ENCODE results near the gene CLDN6. TPM values are rescaled to one million over a fixed set of nuclear protein-coding genes. Genes with fewer than 3 reads are reported as not detected.

CLDN6 gene
- total RNA-seq, 1 donor from 2014 or later: not detected

GRCh38 chr16:3030222-3031212 lies 12.5 kb upstream of the CLDN6 start:
- ChIA-PET POLR2A (interaction anchor here (0.6 to 2.4 kb wide), 6 partner anchors 8 to 1943 kb away, joined by 3 to 23 read pairs (median 6); partner anchors contain the start of genes HCFC1R1 and ZNF213), CTCF (interaction anchor here (1.3 to 9.0 kb wide), 8 partner anchors 11 to 137 kb away, joined by 3 to 87 read pairs (median 6); partner anchors contain the start of genes TNFRSF12A and ZNF213)
- intact Hi-C loops (cut with micrococcal nuclease): loop anchor here (1.0 to 2.0 kb wide), 3 partner anchors 16 to 136 kb away; partner anchors contain the start of gene MMP25
- H3K36me3 Mint-ChIP-seq (ENCODE audit: low read depth): peaks cover 16% of the 10 kb centered on the region
- ATAC-seq (ENCODE audit: low read depth): no peak
- no peak overlapping the region for H3K4me3 Mint-ChIP-seq
- TF ChIP-seq CTCF (IDR thresholded peaks at IDR 0.05): no peak
- H3K9me3 Mint-ChIP-seq: no peaks in the 10 kb centered on the region
- peaks cover 14% of the 10 kb centered on the region for H3K4me1 Mint-ChIP-seq
- peaks cover 41% of the 10 kb centered on the region for H3K27me3 Mint-ChIP-seq
- H3K27ac Mint-ChIP-seq: no peak overlapping the region
- DNase-seq: no peak

- TF ChIP-seq CTCF (IDR thresholded peaks at IDR 0.05): no peak
- peaks cover 36% of the 10 kb centered on the region for H3K27me3 Mint-ChIP-seq
- H3K4me1 Mint-ChIP-seq: peaks cover 13% of the 10 kb centered on the region
- ChIA-PET POLR2A (interaction anchor here (0.6 to 2.4 kb wide), 5 partner anchors 22 to 336 kb away, joined by 3 to 23 read pairs (median 3); partner anchors contain the start of gene ZNF213), CTCF (interaction anchor here (1.6 to 9.0 kb wide), 5 partner anchors 10 to 138 kb away, joined by 4 to 87 read pairs (median 38); partner anchors contain the start of genes TNFRSF12A and ZNF213)
- intact Hi-C loops (cut with micrococcal nuclease): loop anchor here (2.0 kb wide), 2 partner anchors 17 to 29 kb away; partner anchors contain the start of gene MMP25
- H3K36me3 Mint-ChIP-seq (ENCODE audit: low read depth): peaks cover 16% of the 10 kb centered on the region
- H3K4me3 Mint-ChIP-seq: no peak overlapping the region
- DNase-seq: no peak
- H3K9me3 Mint-ChIP-seq: no peaks in the 10 kb centered on the region
- H3K27ac Mint-ChIP-seq: no peak overlapping the region
- no peak for ATAC-seq (ENCODE audit: low read depth)
Observed at GRCh38 chr16:3029491-3030221, 11.7 kb upstream of the CLDN6 start.

- DNase-seq (no peak), ATAC-seq (ENCODE audit: low read depth) (no peak)
- peaks cover 31% of the 10 kb centered on the region for H3K27me3 Mint-ChIP-seq
- ChIA-PET CTCF (interaction anchor here (0.5 to 9.0 kb wide), 13 partner anchors 8 to 154 kb away, joined by 3 to 87 read pairs (median 4); partner anchors contain the start of genes TNFRSF12A and ZNF213), POLR2A (interaction anchor here (0.6 to 2.4 kb wide), 11 partner anchors 9 to 348 kb away, joined by 3 to 23 read pairs (median 4); partner anchors contain the start of genes TNFRSF12A and ZNF213)
- peaks cover 21% of the 10 kb centered on the region for H3K36me3 Mint-ChIP-seq (ENCODE audit: low read depth)
- H3K27ac Mint-ChIP-seq: no peak overlapping the region
- H3K4me1 Mint-ChIP-seq: peaks cover 19% of the 10 kb centered on the region
- TF ChIP-seq CTCF (IDR thresholded peaks at IDR 0.05): no peak
- no peaks in the 10 kb centered on the region for H3K9me3 Mint-ChIP-seq
- intact Hi-C loops (cut with micrococcal nuclease): loop anchor here (1.0 to 2.0 kb wide), 2 partner anchors 26 to 30 kb away; no protein-coding TSS in a partner anchor
- no peak overlapping the region for H3K4me3 Mint-ChIP-seq
Observed at GRCh38 chr16:3028716-3029319, 10.8 kb upstream of the CLDN6 start.

GRCh38 chr16:3027983-3028715 lies 10.2 kb upstream of the CLDN6 start:
- peaks cover 25% of the 10 kb centered on the region for H3K27me3 Mint-ChIP-seq
- H3K4me1 Mint-ChIP-seq: peaks cover 25% of the 10 kb centered on the region
- no peaks in the 10 kb centered on the region for H3K9me3 Mint-ChIP-seq
- no peak overlapping the region for H3K4me3 Mint-ChIP-seq
- no peak overlapping the region for H3K27ac Mint-ChIP-seq
- TF ChIP-seq CTCF (IDR thresholded peaks at IDR 0.05): peak; percentile 42
- ATAC-seq (ENCODE audit: low read depth) (peak; percentile 51), DNase-seq (peak; percentile 79)
- ChIA-PET POLR2A (interaction anchor here (0.6 to 2.4 kb wide), 11 partner anchors 8 to 349 kb away, joined by 3 to 23 read pairs (median 4); partner anchors contain the start of genes KCTD5, TNFRSF12A, ZNF213 and ZNF263), CTCF (interaction anchor here (0.5 to 9.0 kb wide), 16 partner anchors 9 to 161 kb away, joined by 3 to 87 read pairs (median 4); partner anchors contain the start of genes TNFRSF12A and ZNF213)
- H3K36me3 Mint-ChIP-seq (ENCODE audit: low read depth): peaks cover 21% of the 10 kb centered on the region
- intact Hi-C loops (cut with micrococcal nuclease): loop anchor here (1.0 to 2.0 kb wide), 2 partner anchors 25 to 31 kb away; no protein-coding TSS in a partner anchor
